ENCODE results near the gene SNPH. TPM values are rescaled to one million over a fixed set of nuclear protein-coding genes. Genes with fewer than 3 reads are reported as not detected.

SNPH gene
- total and polyA plus RNA-seq, 7 experiments from 2014 or later, result 6.0 to 43.4 (median 16.7) TPM

- CTCF ChIA-PET, result interaction anchor here (0.6 to 2.3 kb wide), 3 partner anchors 121 to 150 kb away, joined by 3 to 11 read pairs (median 7); no protein-coding TSS in a partner anchor
- H3K27ac ChIP-seq (ENCODE audit: low read depth, low read length), result no peak overlapping the region
- H3K36me3 ChIP-seq (ENCODE audit: control insufficient read depth in 2 of 3, insufficient read depth in 3 of 3, low read length in 3 of 3), result no peaks in the 10 kb centered on the region
- no peak overlapping the region for H3K27ac Mint-ChIP-seq
- no peaks in the 10 kb centered on the region for H3K27me3 Mint-ChIP-seq
- peaks cover 0 to 5% (median 0%) of the 10 kb centered on the region in 5 donors for H3K36me3 Mint-ChIP-seq
- no peak for DNase-seq
- H3K4me3 ChIP-seq (ENCODE audit: low read length), result no peak overlapping the region
- no peak overlapping the region for H3K4me3 Mint-ChIP-seq
- H3K27me3 ChIP-seq (ENCODE audit: control insufficient read depth in 2 of 2, insufficient read depth in 2 of 2, low read length in 2 of 2), result no peaks in the 10 kb centered on the region
- H3K4me1 ChIP-seq (ENCODE audit: control insufficient read depth in 2 of 2, insufficient read depth in 2 of 2, low read length in 2 of 2), result peaks cover 5 to 7% of the 10 kb centered on the region in 2 donors
- no peak for ATAC-seq
- no peaks in the 10 kb centered on the region for H3K9me3 ChIP-seq (ENCODE audit: control insufficient read depth in 2 of 3, low read length in 3 of 3)
- POLR2A ChIA-PET, result no interaction called here
- H3K9me3 Mint-ChIP-seq, result no peaks in the 10 kb centered on the region
- peaks cover 0 to 19% (median 4%) of the 10 kb centered on the region in 7 donors for H3K4me1 Mint-ChIP-seq
- intact Hi-C loops (cut with micrococcal nuclease), result no loop called here
Measured at GRCh38 chr20:1315804-1316203, 49.7 kb downstream of the SNPH start.

- no peak for ATAC-seq
Measured at GRCh38 chr20:1317545-1318255, 51.6 kb downstream of the SNPH start.

DNA sequence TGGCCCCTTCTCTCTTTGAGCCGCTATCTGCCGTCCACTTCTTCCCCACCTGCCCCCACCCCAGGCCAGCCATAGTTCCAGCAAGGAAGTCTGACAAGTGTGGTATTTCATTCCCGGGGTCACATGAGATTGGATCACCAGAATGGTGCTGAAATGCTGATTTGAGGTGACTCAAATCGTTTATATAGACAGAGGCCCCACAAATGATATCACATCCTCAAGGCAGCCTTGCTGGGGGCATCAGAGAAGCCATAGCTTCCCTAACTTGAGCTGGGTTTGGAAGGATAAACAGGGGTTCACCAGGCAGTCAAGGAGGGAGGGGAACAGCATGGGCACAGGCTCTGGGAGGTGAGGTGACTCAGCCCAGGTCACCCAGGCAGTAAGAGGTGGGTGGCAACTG is 53.0 kb downstream of the SNPH start:
- ChIA-PET CTCF (interaction anchor here (0.9 kb wide), 1 partner anchor 149 kb away, joined by 3 read pairs; no protein-coding TSS in a partner anchor), POLR2A (no interaction called here)
- no peak overlapping the region for H3K27ac ChIP-seq (ENCODE audit: low read depth, low read length)
- H3K4me1 ChIP-seq (ENCODE audit: control insufficient read depth in 2 of 2, insufficient read depth in 2 of 2, low read length in 2 of 2), result no peaks in the 10 kb centered on the region
- intact Hi-C loops (cut with micrococcal nuclease), result no loop called here
- H3K27ac Mint-ChIP-seq, result peak overlapping the region in 1 of 9 donors; percentile 56
- peaks cover 0 to 12% (median 0%) of the 10 kb centered on the region in 5 donors for H3K36me3 Mint-ChIP-seq
- no peaks in the 10 kb centered on the region for H3K27me3 ChIP-seq (ENCODE audit: control insufficient read depth in 2 of 2, insufficient read depth in 2 of 2, low read length in 2 of 2)
- no peak for ATAC-seq
- H3K9me3 Mint-ChIP-seq, result peaks cover 0 to 4% (median 0%) of the 10 kb centered on the region in 11 donors
- peaks cover 0 to 22% (median 0%) of the 10 kb centered on the region in 7 donors for H3K4me1 Mint-ChIP-seq
- H3K27me3 Mint-ChIP-seq, result no peaks in the 10 kb centered on the region
- no peak overlapping the region for H3K4me3 Mint-ChIP-seq
- H3K36me3 ChIP-seq (ENCODE audit: control insufficient read depth in 2 of 3, insufficient read depth in 3 of 3, low read length in 3 of 3), result no peaks in the 10 kb centered on the region
- no peak overlapping the region for H3K4me3 ChIP-seq (ENCODE audit: low read length)
- no peaks in the 10 kb centered on the region for H3K9me3 ChIP-seq (ENCODE audit: control insufficient read depth in 2 of 3, low read length in 3 of 3)
- DNase-seq, result no peak

More at GRCh38 chr20:1317545-1318255, 51.6 kb downstream of the SNPH start:
- ChIA-PET POLR2A (interaction anchor here (0.5 kb wide), 1 partner anchor 77 kb away, joined by 3 read pairs; no protein-coding TSS in a partner anchor), CTCF (no interaction called here)
- no peaks in the 10 kb centered on the region for H3K27me3 ChIP-seq (ENCODE audit: control insufficient read depth in 2 of 2, insufficient read depth in 2 of 2, low read length in 2 of 2)
- peaks cover 0 to 12% (median 0%) of the 10 kb centered on the region in 5 donors for H3K36me3 Mint-ChIP-seq
- H3K9me3 ChIP-seq (ENCODE audit: control insufficient read depth in 2 of 3, low read length in 3 of 3), result no peaks in the 10 kb centered on the region
- H3K36me3 ChIP-seq (ENCODE audit: control insufficient read depth in 2 of 3, insufficient read depth in 3 of 3, low read length in 3 of 3), result no peaks in the 10 kb centered on the region
- no peak for DNase-seq
- H3K9me3 Mint-ChIP-seq, result peaks cover 0 to 4% (median 0%) of the 10 kb centered on the region in 11 donors
- H3K4me3 Mint-ChIP-seq, result peak overlapping the region in 3 of 10 donors; percentile 13 to 65 (median 57)
- H3K27ac Mint-ChIP-seq, result peak overlapping the region in 2 of 9 donors; percentile 13 to 45
- H3K27me3 Mint-ChIP-seq, result no peaks in the 10 kb centered on the region
- H3K4me3 ChIP-seq (ENCODE audit: low read length), result no peak overlapping the region
- H3K27ac ChIP-seq (ENCODE audit: low read depth, low read length), result no peak overlapping the region
- H3K4me1 ChIP-seq (ENCODE audit: control insufficient read depth in 2 of 2, insufficient read depth in 2 of 2, low read length in 2 of 2), result peaks cover 5 to 7% of the 10 kb centered on the region in 2 donors
- H3K4me1 Mint-ChIP-seq, result peaks cover 0 to 19% (median 4%) of the 10 kb centered on the region in 7 donors
- intact Hi-C loops (cut with micrococcal nuclease), result no loop called here

GRCh38 chr20:1319462-1319861 is 53.4 kb downstream of the SNPH start:
- intact Hi-C loops (cut with micrococcal nuclease), result no loop called here
- CTCF ChIA-PET, result no interaction called here
- no peak overlapping the region for H3K27ac ChIP-seq (ENCODE audit: low read depth, low read length)
- H3K4me1 ChIP-seq (ENCODE audit: control insufficient read depth in 2 of 2, insufficient read depth in 2 of 2, low read length in 2 of 2), result peaks cover under 1 to 2% of the 10 kb centered on the region in 2 donors
- ATAC-seq, result no peak
- peaks cover 0 to 12% (median 0%) of the 10 kb centered on the region in 5 donors for H3K36me3 Mint-ChIP-seq
- no peak overlapping the region for H3K4me3 ChIP-seq (ENCODE audit: low read length)
- POLR2A ChIA-PET, result interaction anchor here (1.1 kb wide), 1 partner anchor 16 kb away, joined by 3 read pairs; no protein-coding TSS in a partner anchor
- H3K9me3 ChIP-seq (ENCODE audit: control insufficient read depth in 2 of 3, low read length in 3 of 3), result no peaks in the 10 kb centered on the region
- no peaks in the 10 kb centered on the region for H3K27me3 ChIP-seq (ENCODE audit: control insufficient read depth in 2 of 2, insufficient read depth in 2 of 2, low read length in 2 of 2)
- no peaks in the 10 kb centered on the region for H3K36me3 ChIP-seq (ENCODE audit: control insufficient read depth in 2 of 3, insufficient read depth in 3 of 3, low read length in 3 of 3)
- no peak overlapping the region for H3K27ac Mint-ChIP-seq
- peaks cover 0 to 4% (median 0%) of the 10 kb centered on the region in 11 donors for H3K9me3 Mint-ChIP-seq
- no peak overlapping the region for H3K4me3 Mint-ChIP-seq
- no peaks in the 10 kb centered on the region for H3K27me3 Mint-ChIP-seq
- DNase-seq, result no peak
- H3K4me1 Mint-ChIP-seq, result peaks cover 0 to 24% (median 0%) of the 10 kb centered on the region in 7 donors

DNA sequence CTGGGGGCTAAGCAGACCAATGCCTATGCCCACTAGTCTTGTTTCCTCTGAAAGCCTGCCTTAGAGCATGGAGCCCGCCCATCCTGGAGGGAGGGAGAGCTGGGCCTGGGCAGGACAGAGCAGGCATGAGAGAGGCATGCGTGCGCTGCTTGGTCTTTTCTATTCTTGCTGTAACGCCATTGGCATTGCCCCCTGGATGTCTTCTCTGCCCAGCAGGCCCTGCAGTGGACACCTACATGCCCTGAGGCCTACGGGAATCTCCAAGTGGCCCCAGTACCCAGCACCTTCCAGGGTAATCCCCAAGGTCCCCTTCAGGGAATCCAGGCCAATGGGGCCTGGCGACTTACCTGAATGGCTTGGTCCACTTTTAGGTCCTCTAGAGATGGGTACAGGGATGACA is 53.9 kb downstream of the SNPH start:
- Mint-ChIP-seq H3K4me1 (peaks cover 0 to 24% (median 0%) of the 10 kb centered on the region in 7 donors), H3K36me3 (peaks cover 0 to 12% (median 0%) of the 10 kb centered on the region in 5 donors), H3K4me3 (no peak overlapping the region), H3K9me3 (peaks cover 0 to 4% (median 0%) of the 10 kb centered on the region in 11 donors), H3K27ac (peak overlapping the region in 2 of 9 donors; percentile 56 to 57), H3K27me3 (no peaks in the 10 kb centered on the region)
- intact Hi-C loops (cut with micrococcal nuclease), result no loop called here
- ChIA-PET CTCF (no interaction called here), POLR2A (interaction anchor here (1.1 kb wide), 1 partner anchor 16 kb away, joined by 3 read pairs; no protein-coding TSS in a partner anchor)
- Histone ChIP-seq H3K36me3 (ENCODE audit: control insufficient read depth in 2 of 3, insufficient read depth in 3 of 3, low read length in 3 of 3) (no peaks in the 10 kb centered on the region), H3K4me1 (ENCODE audit: control insufficient read depth in 2 of 2, insufficient read depth in 2 of 2, low read length in 2 of 2) (peaks cover 6 to 7% of the 10 kb centered on the region in 2 donors), H3K27me3 (ENCODE audit: control insufficient read depth in 2 of 2, insufficient read depth in 2 of 2, low read length in 2 of 2) (no peaks in the 10 kb centered on the region), H3K27ac (ENCODE audit: low read depth, low read length) (no peak overlapping the region), H3K4me3 (ENCODE audit: low read length) (no peak overlapping the region), H3K9me3 (ENCODE audit: control insufficient read depth in 2 of 3, low read length in 3 of 3) (no peaks in the 10 kb centered on the region)
- no peak for ATAC-seq
- no peak for DNase-seq

DNA sequence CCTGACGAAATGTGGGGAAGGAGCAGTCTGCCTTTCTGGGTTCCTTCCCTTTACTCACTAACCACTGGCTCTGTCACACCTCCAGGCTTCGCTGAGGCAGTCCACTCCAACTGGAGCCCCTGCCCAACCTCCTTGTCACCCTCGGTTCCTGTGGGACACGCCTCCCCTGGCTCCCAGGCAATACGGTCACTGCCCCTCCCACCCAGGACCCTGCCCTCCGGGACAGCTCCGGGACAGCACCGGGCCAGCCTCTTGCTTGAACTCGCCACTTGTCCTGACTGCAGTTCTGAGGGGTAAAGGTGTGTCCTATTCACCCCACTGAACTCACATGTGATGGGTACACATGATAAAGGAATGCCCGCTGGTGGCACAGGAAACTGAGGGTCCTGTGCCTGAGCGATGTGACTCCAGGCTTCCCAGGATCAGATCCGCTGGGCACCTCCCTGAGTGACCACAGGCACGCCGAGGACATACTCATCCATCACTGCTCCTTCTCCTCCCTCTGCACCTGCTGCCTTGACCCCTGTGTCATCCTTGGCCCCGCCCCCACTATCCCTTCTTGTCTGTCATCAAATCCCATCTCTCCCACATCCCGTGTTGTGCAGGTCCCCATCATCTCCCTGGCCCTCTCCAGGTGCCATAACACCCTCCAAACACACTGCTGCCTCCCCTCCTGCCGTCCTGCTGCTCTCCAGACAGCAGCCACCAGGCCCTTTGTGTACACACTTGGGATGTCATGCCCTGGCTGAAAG is 55.0 kb downstream of the SNPH start:
- Mint-ChIP-seq H3K27me3 (no peaks in the 10 kb centered on the region), H3K36me3 (peaks cover 0 to 12% (median 0%) of the 10 kb centered on the region in 5 donors), H3K27ac (peak overlapping the region in 2 of 9 donors; percentile 49 to 55), H3K4me3 (no peak overlapping the region), H3K9me3 (peaks cover 0 to 4% (median 0%) of the 10 kb centered on the region in 11 donors), H3K4me1 (peaks cover 0 to 24% (median 0%) of the 10 kb centered on the region in 7 donors)
- Histone ChIP-seq H3K27ac (ENCODE audit: low read depth, low read length) (no peak overlapping the region), H3K4me3 (ENCODE audit: low read length) (no peak overlapping the region), H3K4me1 (ENCODE audit: control insufficient read depth in 2 of 2, insufficient read depth in 2 of 2, low read length in 2 of 2) (peaks cover 11% of the 10 kb centered on the region in 2 donors), H3K36me3 (ENCODE audit: control insufficient read depth in 2 of 3, insufficient read depth in 3 of 3, low read length in 3 of 3) (no peaks in the 10 kb centered on the region), H3K27me3 (ENCODE audit: control insufficient read depth in 2 of 2, insufficient read depth in 2 of 2, low read length in 2 of 2) (no peaks in the 10 kb centered on the region), H3K9me3 (ENCODE audit: control insufficient read depth in 2 of 3, low read length in 3 of 3) (no peaks in the 10 kb centered on the region)
- ChIA-PET CTCF (interaction anchor here (0.6 to 0.9 kb wide), 2 partner anchors 8 to 129 kb away, joined by 3 read pairs; no protein-coding TSS in a partner anchor), POLR2A (interaction anchor here (0.9 kb wide), 1 partner anchor 71 kb away, joined by 4 read pairs; no protein-coding TSS in a partner anchor)
- DNase-seq, result no peak
- intact Hi-C loops (cut with micrococcal nuclease), result no loop called here
- no peak for ATAC-seq
